ENCODE results near the gene PCBP3. TPM values are rescaled to one million over a fixed set of nuclear protein-coding genes. Genes with fewer than 3 reads are reported as not detected.

PCBP3 gene
- total and polyA plus RNA-seq, 2 donors (not counting 3 experiments of a cell fraction or from before 2014, with no cell fraction given), result 0.06 to 1.1 TPM

DNA sequence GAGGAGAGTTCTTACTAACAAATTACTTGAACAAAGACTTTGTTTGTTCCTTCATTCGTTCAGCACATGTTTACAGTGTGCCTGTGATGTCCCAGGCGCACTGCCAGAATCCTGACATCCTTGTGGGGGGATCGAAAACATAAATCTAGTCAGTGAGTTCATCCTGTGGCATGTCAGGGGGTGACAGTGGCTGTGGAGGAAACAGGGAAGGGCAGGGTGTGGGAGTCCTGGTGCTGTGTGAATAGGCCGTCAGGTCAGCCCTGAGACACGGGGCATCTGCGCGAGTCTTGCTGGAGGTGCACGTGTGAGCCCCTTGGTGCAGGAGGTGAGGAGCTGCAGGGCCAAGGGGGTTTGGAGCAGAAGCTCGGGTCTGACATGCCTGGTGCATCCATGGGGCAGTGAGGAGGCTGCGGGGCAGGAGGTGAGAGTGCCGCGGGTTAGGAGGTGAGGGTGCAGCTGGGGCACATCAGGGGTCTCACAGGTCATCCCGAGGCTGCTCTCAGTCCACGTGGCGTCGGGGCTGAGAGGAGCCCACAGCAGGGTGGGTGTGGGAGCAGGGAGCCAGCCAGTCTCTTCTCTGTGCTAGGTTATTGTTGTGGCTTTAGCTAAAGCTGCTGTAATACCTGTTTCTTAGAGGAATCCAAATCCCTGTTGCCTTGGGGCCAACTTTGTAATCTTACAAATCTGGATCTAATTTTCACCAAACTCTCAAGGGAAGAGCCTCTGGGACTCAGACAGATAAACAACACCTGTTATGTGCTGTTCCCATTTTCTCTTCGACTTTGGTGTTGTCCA, 93.4 kb downstream of the PCBP3 start:
- DNase-seq (ENCODE audit: low read depth, low spot score) (no peak), FAIRE-seq (no peak)
- ChIA-PET POLR2A (no interaction called here), CTCF (no interaction called here)
- intact Hi-C loops (cut with micrococcal nuclease), result no loop called here
- Histone ChIP-seq H3K4me3 (replicated peaks in 1 of 3; ENCODE audit: insufficient read depth in 1 of 3, low read depth in 1 of 3, low read length in 3 of 3) (no peak overlapping the region), H3K9me1 (replicated peaks; ENCODE audit: control insufficient read depth, extremely low read depth, insufficient read depth, low read length) (no peaks in the 10 kb centered on the region), H3K4me2 (ENCODE audit: insufficient read depth, low read length) (no peak overlapping the region), H3K27me3 (ENCODE audit: control insufficient read depth in 2 of 2, insufficient read depth in 2 of 2, low read length in 2 of 2) (no peaks in the 10 kb centered on the region), H3K27ac (ENCODE audit: insufficient read depth, low read depth, low read length) (no peak overlapping the region), H3K4me1 (ENCODE audit: control insufficient read depth, extremely low read depth, insufficient read depth, low read length) (no peaks in the 10 kb centered on the region), H4K20me1 (replicated peaks; ENCODE audit: control insufficient read depth, extremely low read depth, insufficient read depth, low read length) (no peaks in the 10 kb centered on the region), H3K9me3 (replicated peaks; ENCODE audit: control insufficient read depth, insufficient read depth, low read length) (no peaks in the 10 kb centered on the region), H3K36me3 (ENCODE audit: control insufficient read depth in 2 of 2, extremely low read depth in 1 of 2, insufficient read depth in 2 of 2, low read length in 2 of 2) (no peaks in the 10 kb centered on the region), H2AFZ (ENCODE audit: low read depth, low read length) (no peak overlapping the region), H3K9ac (replicated peaks; ENCODE audit: extremely low read depth, insufficient read depth, low read length) (no peak overlapping the region), H3K79me2 (ENCODE audit: control insufficient read depth, insufficient read depth, low read length) (no peaks in the 10 kb centered on the region)
- TF ChIP-seq POLR2A (IDR thresholded peaks at IDR 0.05; ENCODE audit: low read depth, low read length) (no peak), EZH2 (IDR thresholded peaks at IDR 0.05; ENCODE audit: borderline replicate concordance, low read depth, low read length, severe bottlenecking) (no peak), POLR2AphosphoS5 (IDR thresholded peaks at IDR 0.05; ENCODE audit: insufficient read depth, low read depth, low read length) (no peak), FOS (IDR thresholded peaks at IDR 0.05; ENCODE audit: borderline replicate concordance, insufficient read depth, low read length) (no peak)
- TF ChIP-seq, protein P1, sequence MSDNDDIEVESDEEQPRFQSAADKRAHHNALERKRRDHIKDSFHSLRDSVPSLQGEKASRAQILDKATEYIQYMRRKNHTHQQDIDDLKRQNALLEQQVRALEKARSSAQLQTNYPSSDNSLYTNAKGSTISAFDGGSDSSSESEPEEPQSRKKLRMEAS (IDR thresholded peaks at IDR 0.05; ENCODE audit: insufficient read depth, insufficient read length), result no peak
- TF ChIP-seq, protein P2, sequence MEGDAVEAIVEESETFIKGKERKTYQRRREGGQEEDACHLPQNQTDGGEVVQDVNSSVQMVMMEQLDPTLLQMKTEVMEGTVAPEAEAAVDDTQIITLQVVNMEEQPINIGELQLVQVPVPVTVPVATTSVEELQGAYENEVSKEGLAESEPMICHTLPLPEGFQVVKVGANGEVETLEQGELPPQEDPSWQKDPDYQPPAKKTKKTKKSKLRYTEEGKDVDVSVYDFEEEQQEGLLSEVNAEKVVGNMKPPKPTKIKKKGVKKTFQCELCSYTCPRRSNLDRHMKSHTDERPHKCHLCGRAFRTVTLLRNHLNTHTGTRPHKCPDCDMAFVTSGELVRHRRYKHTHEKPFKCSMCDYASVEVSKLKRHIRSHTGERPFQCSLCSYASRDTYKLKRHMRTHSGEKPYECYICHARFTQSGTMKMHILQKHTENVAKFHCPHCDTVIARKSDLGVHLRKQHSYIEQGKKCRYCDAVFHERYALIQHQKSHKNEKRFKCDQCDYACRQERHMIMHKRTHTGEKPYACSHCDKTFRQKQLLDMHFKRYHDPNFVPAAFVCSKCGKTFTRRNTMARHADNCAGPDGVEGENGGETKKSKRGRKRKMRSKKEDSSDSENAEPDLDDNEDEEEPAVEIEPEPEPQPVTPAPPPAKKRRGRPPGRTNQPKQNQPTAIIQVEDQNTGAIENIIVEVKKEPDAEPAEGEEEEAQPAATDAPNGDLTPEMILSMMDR (IDR thresholded peaks at IDR 0.05; ENCODE audit: extremely low read depth in 1 of 2, insufficient read depth in 1 of 2, low read depth in 1 of 2, low read length in 2 of 2), result no peak
- no TSS peak for BruUV-seq (replicated peaks)
- dilution Hi-C loops (cut with MboI; ENCODE audit: extremely low pct_ligation_motif_present, low sequenced_read_pairs), result no loop called here

Data from endothelial cell of umbilical vein (primary cell).